ENCODE data around the gene MAML3.
A peak's percentile ranks its signal among the peaks of the same experiment; 100 is the strongest.

MAML3 gene

GRCh38 chr4:139860435-139861024 lies 293.5 kb downstream of the MAML3 start:
- Histone ChIP-seq H3K27ac (ENCODE audit: low read length) (no peak overlapping the region), H3K9me3 (ENCODE audit: insufficient read depth, low read length) (no peaks in the 10 kb centered on the region), H3K4me1 (ENCODE audit: low read length) (peaks cover 15% of the 10 kb centered on the region), H3K27me3 (ENCODE audit: low read depth, low read length) (peaks cover 71% of the 10 kb centered on the region), H4K20me1 (ENCODE audit: insufficient read depth, low read length) (peaks cover 21% of the 10 kb centered on the region), H3K79me2 (ENCODE audit: low read length) (no peaks in the 10 kb centered on the region), H3K9ac (ENCODE audit: low read length) (no peak overlapping the region), H2AFZ (ENCODE audit: low read depth, low read length) (no peak overlapping the region), H3K4me3 (ENCODE audit: low read length) (no peak overlapping the region), H3K36me3 (replicated peaks; ENCODE audit: low read depth, low read length) (no peaks in the 10 kb centered on the region), H3K4me2 (ENCODE audit: low read length) (no peak overlapping the region)
- TF ChIP-seq CTCF (IDR thresholded peaks at IDR 0.05; ENCODE audit: low read depth, low read length) (no peak), EZH2phosphoT487 (IDR thresholded peaks at IDR 0.05; ENCODE audit: low read depth) (no peak)

- no peaks in the 10 kb centered on the region for H3K36me3 ChIP-seq (replicated peaks; ENCODE audit: low read depth, low read length)
- H3K27me3 ChIP-seq (ENCODE audit: low read depth, low read length) = peaks cover 72% of the 10 kb centered on the region
- H3K4me1 ChIP-seq (ENCODE audit: low read length) = peaks cover 15% of the 10 kb centered on the region
- H3K79me2 ChIP-seq (ENCODE audit: low read length) = no peaks in the 10 kb centered on the region
- no peak overlapping the region for H3K4me2 ChIP-seq (ENCODE audit: low read length)
- H2AFZ ChIP-seq (ENCODE audit: low read depth, low read length) = no peak overlapping the region
- H3K4me3 ChIP-seq (ENCODE audit: low read length) = no peak overlapping the region
- peaks cover 21% of the 10 kb centered on the region for H4K20me1 ChIP-seq (ENCODE audit: insufficient read depth, low read length)
- no peak overlapping the region for H3K27ac ChIP-seq (ENCODE audit: low read length)
- TF ChIP-seq CTCF (IDR thresholded peaks at IDR 0.05; ENCODE audit: low read depth, low read length) (no peak), EZH2phosphoT487 (IDR thresholded peaks at IDR 0.05; ENCODE audit: low read depth) (no peak)
- no peaks in the 10 kb centered on the region for H3K9me3 ChIP-seq (ENCODE audit: insufficient read depth, low read length)
- H3K9ac ChIP-seq (ENCODE audit: low read length) = no peak overlapping the region
These were observed 294.1 kb downstream of the MAML3 start for GRCh38 chr4:139859876-139860275.

GRCh38 chr4:139858436-139859205 lies 295.4 kb downstream of the MAML3 start:
- Histone ChIP-seq H3K27ac (ENCODE audit: low read length) (no peak overlapping the region), H3K4me1 (ENCODE audit: low read length) (peaks cover 15% of the 10 kb centered on the region), H3K9me3 (ENCODE audit: insufficient read depth, low read length) (no peaks in the 10 kb centered on the region), H3K36me3 (replicated peaks; ENCODE audit: low read depth, low read length) (no peaks in the 10 kb centered on the region), H3K27me3 (ENCODE audit: low read depth, low read length) (peaks cover 80% of the 10 kb centered on the region), H3K9ac (ENCODE audit: low read length) (no peak overlapping the region), H3K4me3 (ENCODE audit: low read length) (peak overlapping the region; percentile 11), H4K20me1 (ENCODE audit: insufficient read depth, low read length) (peaks cover 21% of the 10 kb centered on the region), H3K79me2 (ENCODE audit: low read length) (no peaks in the 10 kb centered on the region), H3K4me2 (ENCODE audit: low read length) (peak overlapping the region; percentile 60), H2AFZ (ENCODE audit: low read depth, low read length) (no peak overlapping the region)
- TF ChIP-seq CTCF (IDR thresholded peaks at IDR 0.05; ENCODE audit: low read depth, low read length) (no peak), EZH2phosphoT487 (IDR thresholded peaks at IDR 0.05; ENCODE audit: low read depth) (peak; percentile 79; the same call in 1 of the 2 replicates)

- Histone ChIP-seq H3K9ac (ENCODE audit: low read length) (no peak overlapping the region), H3K27me3 (ENCODE audit: low read depth, low read length) (peaks cover 83% of the 10 kb centered on the region), H3K4me3 (ENCODE audit: low read length) (no peak overlapping the region), H2AFZ (ENCODE audit: low read depth, low read length) (no peak overlapping the region), H3K27ac (ENCODE audit: low read length) (no peak overlapping the region), H3K36me3 (replicated peaks; ENCODE audit: low read depth, low read length) (no peaks in the 10 kb centered on the region), H3K9me3 (ENCODE audit: insufficient read depth, low read length) (no peaks in the 10 kb centered on the region), H3K4me2 (ENCODE audit: low read length) (peak overlapping the region; percentile 60), H4K20me1 (ENCODE audit: insufficient read depth, low read length) (peaks cover 21% of the 10 kb centered on the region), H3K79me2 (ENCODE audit: low read length) (no peaks in the 10 kb centered on the region), H3K4me1 (ENCODE audit: low read length) (peaks cover 15% of the 10 kb centered on the region)
- TF ChIP-seq EZH2phosphoT487 (IDR thresholded peaks at IDR 0.05; ENCODE audit: low read depth) (no peak), CTCF (IDR thresholded peaks at IDR 0.05; ENCODE audit: low read depth, low read length) (no peak)
These were observed 296.0 kb downstream of the MAML3 start for GRCh38 chr4:139857977-139858376.
